PC-3 (cell line): ENCODE measurements around the gene PSG3. TPM values are rescaled to one million over a fixed set of nuclear protein-coding genes. Genes with fewer than 3 reads are reported as not detected.
"Not testable (repeated sequence)": the region's sequence is repeated elsewhere in the genome, so short reads cannot be mapped to it uniquely, and the experiment has no call there.

Source experiments
- ATAC-seq: fragments of 200-7000 bp; cut with Tn5 transposase; 2 replicates; pipeline ENCODE4 v1.9.1; 2020; ENCODE audit warnings: mild to moderate bottlenecking, moderate library complexity
- BruUV-seq: library from RNA; stranded (reverse); fragments of 400-500 nt; replicated peaks from 2 replicates; lab custom pipeline; 2021; lab: Mats Ljungman, UMichigan
- CTCF ChIA-PET: fragments of 300-600 bp; sonication (Branson Sonifier 250); formaldehyde crosslinking; loops from one replicate; lab custom pipeline; 2022; ENCODE audit warnings: antibody characterized with exemption; lab: Charles Lee
- POLR2A ChIA-PET: fragments of 300-600 bp; sonication (Branson Sonifier 250); formaldehyde crosslinking; loops from one replicate; lab custom pipeline; 2022; ENCODE audit warnings: antibody characterized with exemption; ENCODE audit not compliant: unreplicated experiment; lab: Charles Lee
- DNase-seq: peaks from one replicate; pipeline ENCODE4 v3.0.0-alpha.2; 2015
- H2AFZ ChIP-seq: fragments of 300-600 bp; sonication (generic); 2 replicates; pipeline ENCODE4 v1.6.0; 2016; ENCODE audit warnings: antibody characterized with exemption, low read length
- H3F3A ChIP-seq: fragments of 300-600 bp; sonication (generic); one replicate; pipeline ENCODE4 v1.6.0; 2017; ENCODE audit warnings: antibody characterized with exemption, low read length, control low read depth, mild to moderate bottlenecking; ENCODE audit not compliant: unreplicated experiment
- H3K27ac ChIP-seq: fragments of 300-600 bp; sonication (generic); 2 replicates; pipeline ENCODE4 v1.5.1; 2016; ENCODE audit warnings: mild to moderate bottlenecking, low read length
- H3K27me3 ChIP-seq: fragments of 300-600 bp; sonication (generic); 2 replicates; pipeline ENCODE4 v1.6.1; 2016; ENCODE audit warnings: low read length, mixed read lengths
- H3K36me3 ChIP-seq: fragments of 300-600 bp; sonication (generic); 2 replicates; pipeline ENCODE4 v1.6.1; 2016; ENCODE audit warnings: low read depth, mixed run types, low read length, mixed read lengths
- H3K4me1 ChIP-seq: fragments of 300-600 bp; sonication (generic); 2 replicates; pipeline ENCODE4 v1.5.1; 2016; ENCODE audit warnings: low read length; ENCODE audit not compliant: insufficient read depth
- H3K4me2 ChIP-seq: fragments of 300-600 bp; sonication (generic); 2 replicates; pipeline ENCODE4 v1.6.0; 2016; ENCODE audit warnings: low read length
- H3K4me3 ChIP-seq: fragments of 300-600 bp; sonication (generic); 2 replicates; pipeline ENCODE4 v1.5.1; 2016; ENCODE audit warnings: mild to moderate bottlenecking, low read length, mixed read lengths
- H3K79me2 ChIP-seq: fragments of 300-600 bp; sonication (generic); 2 replicates; pipeline ENCODE4 v1.6.1; 2017; ENCODE audit warnings: low read length, mixed read lengths
- H3K9ac ChIP-seq: fragments of 300-600 bp; sonication (generic); 2 replicates; pipeline ENCODE4 v1.6.0; 2016; ENCODE audit warnings: mild to moderate bottlenecking, low read length
- H3K9me2 ChIP-seq: fragments of 300-600 bp; sonication (generic); replicated peaks from 2 replicates; pipeline ENCODE4 v1.6.1; 2016; ENCODE audit warnings: mixed run types, low read length, mixed read lengths
- H3K9me3 ChIP-seq: fragments of 300-600 bp; sonication (generic); 2 replicates; pipeline ENCODE4 v1.6.1; 2016; ENCODE audit warnings: low read length, mixed read lengths
- H4K20me1 ChIP-seq: fragments of 300-600 bp; sonication (generic); 2 replicates; pipeline ENCODE4 v1.6.1; 2016; ENCODE audit warnings: low read length, mixed read lengths
- EZH2 ChIP-seq: fragments of 300-600 bp; sonication (generic); IDR thresholded peaks from one replicate; pipeline ENCODE4 v1.6.1; 2017; ENCODE audit warnings: antibody characterized with exemption, mild to moderate bottlenecking, low read length; ENCODE audit not compliant: unreplicated experiment
- EZH2phosphoT487 ChIP-seq: fragments of 300-600 bp; sonication (generic); IDR thresholded peaks from 2 replicates; pipeline ENCODE4 v1.6.1; 2018; ENCODE audit warnings: mild to moderate bottlenecking, antibody characterized with exemption, low read length, borderline replicate concordance
- intact Hi-C: fragments of 100-400 bp; cut with micrococcal nuclease; formaldehyde crosslinking; loops from 2 replicates; pipeline ENCODE4 v1.9.0; 2023
- total RNA-seq: library from RNA; depleted of rRNA; stranded (reverse); fragments of >200 nt; gene quantifications from 2 replicates; pipeline ENCODE4 v1.2.3, GENCODE V29; 2014
- TF ChIP-seq, protein P1 (sequence below): fragments of 300-600 bp; sonication (generic); conservative IDR thresholded peaks from 2 replicates; pipeline ENCODE4 v1.5.1; 2017; ENCODE audit warnings: antibody characterized with exemption, low read depth, mild to moderate bottlenecking, low read length

The PSG3 gene
- total RNA-seq, 1 experiment from 2014 or later = not detected

DNA sequence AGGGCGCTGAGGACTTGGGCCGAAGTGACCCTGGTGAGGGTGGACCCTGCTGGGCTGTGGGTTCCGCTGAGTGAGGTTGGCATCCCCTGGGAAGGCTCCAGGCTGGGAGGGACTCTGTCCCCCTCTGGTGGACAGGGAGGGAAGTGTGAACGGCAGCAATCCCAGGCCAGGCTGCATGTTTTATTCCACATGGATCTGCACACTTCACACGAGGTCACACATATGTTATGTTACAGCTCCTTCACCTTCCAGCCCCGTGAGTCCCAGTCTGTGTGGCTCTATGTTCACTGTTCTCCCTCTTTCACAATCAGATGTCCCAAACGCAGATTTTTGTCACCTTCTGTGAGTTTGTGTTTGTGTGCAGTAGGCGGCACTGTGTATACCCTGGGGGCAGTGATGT lies 27.0 kb upstream of the PSG3 start:
- H3K9me3 ChIP-seq, H3K4me1 ChIP-seq, BruUV-seq, H2AFZ ChIP-seq, intact Hi-C loops, H4K20me1 ChIP-seq, H3K79me2 ChIP-seq, H3K4me3 ChIP-seq, POLR2A ChIA-PET, H3K27ac ChIP-seq, ATAC-seq, H3K27me3 ChIP-seq, H3K9me2 ChIP-seq, H3K9ac ChIP-seq, DNase-seq, CTCF ChIA-PET, H3K4me2 ChIP-seq, H3K36me3 ChIP-seq, H3F3A ChIP-seq: not testable (repeated sequence)

DNA sequence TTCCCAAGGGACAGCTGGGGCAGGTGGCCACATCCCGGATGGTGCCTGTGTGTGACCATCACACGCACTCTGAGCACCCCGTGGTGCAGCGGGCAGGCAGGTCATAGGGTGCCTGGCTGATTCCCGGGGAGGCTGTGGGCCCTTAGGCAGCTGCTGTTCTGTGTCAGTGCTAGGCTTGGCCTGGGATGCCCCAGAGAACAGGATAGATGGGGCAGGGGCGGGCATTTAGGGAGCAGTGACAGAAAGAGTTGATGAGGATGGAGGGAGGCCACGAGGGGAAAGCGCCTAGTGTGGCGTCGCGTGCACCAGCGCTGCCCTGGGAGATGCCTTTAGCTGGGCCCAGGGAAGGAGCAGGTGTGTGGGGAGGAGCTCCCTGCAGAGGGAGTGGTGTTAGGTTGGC lies 26.6 kb upstream of the PSG3 start:
- H3K4me3 ChIP-seq, H3K9me3 ChIP-seq, DNase-seq, H2AFZ ChIP-seq, H3K27me3 ChIP-seq, H3K36me3 ChIP-seq, H3K9me2 ChIP-seq, H4K20me1 ChIP-seq, H3K27ac ChIP-seq, ATAC-seq, intact Hi-C loops, CTCF ChIA-PET, BruUV-seq, H3K9ac ChIP-seq, H3F3A ChIP-seq, H3K4me2 ChIP-seq, H3K79me2 ChIP-seq, POLR2A ChIA-PET, H3K4me1 ChIP-seq: not testable (repeated sequence)

DNA sequence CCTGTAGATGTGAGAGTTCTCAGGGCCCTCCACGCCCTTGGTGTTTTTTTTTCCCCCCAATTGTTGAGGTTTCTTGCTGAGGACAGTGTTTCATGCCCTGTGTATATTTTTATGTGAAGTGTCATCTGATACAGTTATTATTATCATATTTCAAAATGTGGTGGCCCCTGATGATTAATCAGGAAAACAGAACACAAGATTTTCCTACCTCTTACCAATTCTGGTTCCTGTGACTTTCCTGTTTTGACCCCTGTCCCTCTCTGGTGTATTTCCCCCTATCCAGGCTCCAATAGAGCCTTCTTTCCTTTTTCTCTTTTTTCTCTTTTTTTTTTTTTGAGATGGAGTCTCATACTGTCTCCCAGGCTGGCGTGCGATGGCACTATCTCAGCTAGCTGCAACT lies 24.6 kb upstream of the PSG3 start:
- no peak overlapping the region for H3K9ac ChIP-seq
- no peaks in the 10 kb centered on the region for H3K9me3 ChIP-seq
- H3K9me2 ChIP-seq = no peaks in the 10 kb centered on the region
- no peak for ATAC-seq
- no peak for DNase-seq
- no peaks in the 10 kb centered on the region for H3K27me3 ChIP-seq
- intact Hi-C loops = no loop called here
- H3K4me3 ChIP-seq = no peak overlapping the region
- no peak overlapping the region for H2AFZ ChIP-seq
- ChIA-PET POLR2A (no interaction called here), CTCF (no interaction called here)
- H3K36me3 ChIP-seq = no peaks in the 10 kb centered on the region
- peaks cover 6% of the 10 kb centered on the region for H3K4me1 ChIP-seq
- no peaks in the 10 kb centered on the region for H3F3A ChIP-seq
- no TSS peak for BruUV-seq
- H3K4me2 ChIP-seq = no peak overlapping the region
- TF ChIP-seq EZH2phosphoT487 (no peak), EZH2 (no peak)
- TF ChIP-seq, protein P1, sequence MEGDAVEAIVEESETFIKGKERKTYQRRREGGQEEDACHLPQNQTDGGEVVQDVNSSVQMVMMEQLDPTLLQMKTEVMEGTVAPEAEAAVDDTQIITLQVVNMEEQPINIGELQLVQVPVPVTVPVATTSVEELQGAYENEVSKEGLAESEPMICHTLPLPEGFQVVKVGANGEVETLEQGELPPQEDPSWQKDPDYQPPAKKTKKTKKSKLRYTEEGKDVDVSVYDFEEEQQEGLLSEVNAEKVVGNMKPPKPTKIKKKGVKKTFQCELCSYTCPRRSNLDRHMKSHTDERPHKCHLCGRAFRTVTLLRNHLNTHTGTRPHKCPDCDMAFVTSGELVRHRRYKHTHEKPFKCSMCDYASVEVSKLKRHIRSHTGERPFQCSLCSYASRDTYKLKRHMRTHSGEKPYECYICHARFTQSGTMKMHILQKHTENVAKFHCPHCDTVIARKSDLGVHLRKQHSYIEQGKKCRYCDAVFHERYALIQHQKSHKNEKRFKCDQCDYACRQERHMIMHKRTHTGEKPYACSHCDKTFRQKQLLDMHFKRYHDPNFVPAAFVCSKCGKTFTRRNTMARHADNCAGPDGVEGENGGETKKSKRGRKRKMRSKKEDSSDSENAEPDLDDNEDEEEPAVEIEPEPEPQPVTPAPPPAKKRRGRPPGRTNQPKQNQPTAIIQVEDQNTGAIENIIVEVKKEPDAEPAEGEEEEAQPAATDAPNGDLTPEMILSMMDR = no peak
- H3K27ac ChIP-seq = no peak overlapping the region
- H4K20me1 ChIP-seq = no peaks in the 10 kb centered on the region
- no peaks in the 10 kb centered on the region for H3K79me2 ChIP-seq

DNA sequence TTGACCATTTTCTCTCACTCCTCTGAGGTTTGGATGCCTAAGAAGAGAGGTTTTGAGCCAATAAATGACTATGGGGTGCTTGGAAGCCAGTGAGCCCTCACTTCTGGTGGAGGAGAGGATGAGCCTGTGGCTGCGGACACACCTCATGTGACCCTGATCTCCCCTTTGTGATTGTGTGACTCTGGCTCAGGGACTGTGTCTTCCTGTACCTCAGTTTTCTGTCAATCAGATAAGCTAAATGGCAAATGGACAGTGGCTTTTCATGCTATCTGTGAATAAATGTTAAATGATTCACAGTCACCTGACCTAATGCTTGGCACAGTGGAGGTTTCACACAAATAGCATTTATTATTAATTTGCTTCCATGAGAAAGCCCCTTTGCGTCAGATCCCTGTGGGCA lies 22.5 kb upstream of the PSG3 start:
- H3K9ac ChIP-seq = no peak overlapping the region
- intact Hi-C loops = no loop called here
- H3K27me3 ChIP-seq = no peaks in the 10 kb centered on the region
- no peaks in the 10 kb centered on the region for H3K79me2 ChIP-seq
- H3K36me3 ChIP-seq = no peaks in the 10 kb centered on the region
- no peak overlapping the region for H3K4me2 ChIP-seq
- ChIA-PET CTCF (no interaction called here), POLR2A (no interaction called here)
- ATAC-seq (no peak), DNase-seq (no peak)
- no peaks in the 10 kb centered on the region for H3K9me2 ChIP-seq
- H3K27ac ChIP-seq = no peak overlapping the region
- no peaks in the 10 kb centered on the region for H3F3A ChIP-seq
- no peaks in the 10 kb centered on the region for H3K9me3 ChIP-seq
- no peak overlapping the region for H3K4me3 ChIP-seq
- no peaks in the 10 kb centered on the region for H4K20me1 ChIP-seq
- no TSS peak for BruUV-seq
- TF ChIP-seq EZH2 = no peak
- no peak for TF ChIP-seq EZH2phosphoT487
- TF ChIP-seq, protein P1 = no peak
- H3K4me1 ChIP-seq = peaks cover 6% of the 10 kb centered on the region
- no peak overlapping the region for H2AFZ ChIP-seq

DNA sequence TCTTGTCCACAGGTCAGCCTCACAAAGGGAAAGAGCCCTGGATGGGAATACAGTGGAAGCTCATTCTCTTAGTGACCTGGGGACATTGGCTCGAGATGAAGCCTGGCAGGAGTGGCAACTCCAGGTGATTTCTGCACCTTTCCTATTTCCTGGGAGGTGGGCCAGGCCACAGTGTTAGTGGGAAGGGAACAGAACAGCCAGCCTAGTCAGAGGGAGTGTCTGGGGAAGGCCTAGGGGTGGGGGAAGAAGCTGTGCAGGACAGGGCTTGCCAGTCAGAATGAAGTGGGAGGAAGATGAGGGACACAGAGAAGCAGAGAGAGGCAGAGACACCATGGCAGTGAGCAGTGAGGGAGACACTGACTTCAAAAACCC lies 21.6 kb upstream of the PSG3 start:
- H2AFZ ChIP-seq, BruUV-seq, H3K36me3 ChIP-seq, H3F3A ChIP-seq, CTCF ChIA-PET, H3K27me3 ChIP-seq, ATAC-seq, intact Hi-C loops, DNase-seq, H4K20me1 ChIP-seq, H3K9me2 ChIP-seq, H3K4me3 ChIP-seq, H3K79me2 ChIP-seq, H3K9ac ChIP-seq, H3K9me3 ChIP-seq, H3K4me1 ChIP-seq, H3K4me2 ChIP-seq, POLR2A ChIA-PET, H3K27ac ChIP-seq: not testable (repeated sequence)
